HepG2 (cell line): ENCODE data around the gene ZNF556. TPM values are rescaled to one million over a fixed set of nuclear protein-coding genes. Genes with fewer than 3 reads are reported as not detected.

Experiments
- ARID5B ChIP-seq: IDR thresholded peaks from 2 replicates; pipeline ENCODE4 v1.4.0; 2020; ENCODE audit warnings: mild to moderate bottlenecking, missing genetic modification reagents
- ATF2 ChIP-seq: sonication (generic); formaldehyde crosslinking; IDR thresholded peaks from 2 replicates; pipeline ENCODE4 v1.4.0; 2020; ENCODE audit warnings: missing genetic modification reagents
- FOXO1 ChIP-seq: sonication (generic); formaldehyde crosslinking; IDR thresholded peaks from 2 replicates; pipeline ENCODE4 v1.4.0; 2020; ENCODE audit warnings: missing genetic modification reagents
- FOXP1 ChIP-seq, 2 experiments: fragments of 450-650 bp in 1 of 2; IDR thresholded peaks; 2 replicates each; pipeline ENCODE4 v1.6.1; 2017 to 2018; ENCODE audit warnings: antibody characterized with exemption in 1 of 2
- HNF4G ChIP-seq, 2 experiments: sonication (generic) in 1 of 2; formaldehyde crosslinking in 1 of 2; IDR thresholded peaks; 2 replicates each; pipeline versions ENCODE4 v1.4.0 to v1.6.1; 2011 to 2020; ENCODE audit warnings: borderline replicate concordance in 2 of 2, low read depth in 2 of 2, mild to moderate bottlenecking in 2 of 2, low read length in 1 of 2, missing genetic modification reagents in 1 of 2, moderate library complexity in 1 of 2
- MED8 ChIP-seq: sonication (generic); formaldehyde crosslinking; IDR thresholded peaks from 2 replicates; pipeline ENCODE4 v1.8.1; 2023; ENCODE audit warnings: mild to moderate bottlenecking, missing genetic modification reagents; ENCODE audit not compliant: insufficient replicate concordance
- SAP130 ChIP-seq: IDR thresholded peaks from 2 replicates; pipeline ENCODE4 v1.6.1; 2016; ENCODE audit warnings: low read depth
- SOX13 ChIP-seq, 3 experiments: fragments of 450-650 bp in 1 of 3; sonication (generic) in 1 of 3; formaldehyde crosslinking in 1 of 3; IDR thresholded peaks in 2 of 3; conservative IDR thresholded peaks in 1 of 3; 2 replicates each; pipeline versions ENCODE4 v1.5.0 to v1.6.1; 2016 to 2020; ENCODE audit warnings: antibody characterized with exemption in 1 of 3, mild to moderate bottlenecking in 1 of 3, missing compliant biosample characterization in 1 of 3, missing genetic modification reagents in 1 of 3, moderate library complexity in 1 of 3
- TEAD3 ChIP-seq: optimal IDR thresholded peaks from 2 replicates; pipeline ENCODE3; 2016; ENCODE audit warnings: borderline replicate concordance
- ZBTB42 ChIP-seq: sonication (generic); formaldehyde crosslinking; IDR thresholded peaks from 2 replicates; pipeline ENCODE4 v1.5.0; 2020; ENCODE audit warnings: mild to moderate bottlenecking, missing genetic modification reagents
- ZNF674 ChIP-seq: sonication (generic); formaldehyde crosslinking; IDR thresholded peaks from 2 replicates; pipeline ENCODE4 v1.5.0; 2020; ENCODE audit warnings: low read depth, mild to moderate bottlenecking, missing genetic modification reagents
- polyA plus RNA-seq, 8 experiments: library from polyadenylated mRNA; depleted of rRNA in 3 of 8; stranded (reverse) in 7 of 8; unstranded in 1 of 8; fragments of >200 nt; fragmentation: Illumina TruSeq in 4 of 8; extraction: Trizol in 4 of 8; gene quantifications; 2 replicates each; pipeline versions ENCODE4 v1.2.1 to v1.2.3, GENCODE V29; 2011 to 2016; ENCODE audit warnings: low read depth in 4 of 8, missing spikeins in 1 of 8, mixed read lengths in 1 of 8; ENCODE audit not compliant: insufficient read depth in 1 of 8
- total RNA-seq, 5 experiments: library from RNA; depleted of rRNA; stranded (reverse); fragments of >200 nt; fragmentation: Illumina TruSeq; extraction: Trizol; gene quantifications; 2 replicates each; pipeline ENCODE4 v1.2.3, GENCODE V29; 2016; ENCODE audit warnings: low read depth in 1 of 5
- TF ChIP-seq, protein P1 (sequence below): sonication (generic); formaldehyde crosslinking; conservative IDR thresholded peaks from 2 replicates; pipeline ENCODE4 v1.8.0; 2022; ENCODE audit warnings: mild to moderate bottlenecking, moderate library complexity, missing genetic modification reagents
- TF ChIP-seq, protein P2 (sequence below): sonication (generic); formaldehyde crosslinking; conservative IDR thresholded peaks from 2 replicates; pipeline ENCODE4 v1.4.0; 2020; ENCODE audit warnings: mild to moderate bottlenecking, missing genetic modification reagents, moderate library complexity

Gene ZNF556
- total and polyA plus RNA-seq, 2 of the 13 experiments (the other 11 are each of a cell fraction or from before 2014, with no cell fraction given): 4.2 to 28.6 TPM

GRCh38 chr19:2854849-2855248 is 12.3 kb upstream of the ZNF556 start (continued):
- TF ChIP-seq ARID5B (CRISPR knock-in tag) (peak; percentile 58), TEAD3 (CRISPR knock-in tag) (peak; percentile 26), FOXO1 (CRISPR knock-in tag) (0 out of 2 replicates have a peak, but pooled peaks have one; percentile 25), SAP130 (peak; percentile 49), FOXP1 (IDR thresholded peaks at IDR 0.05) (no peak), FOXP1 (CRISPR knock-in tag; IDR thresholded peaks at IDR 0.05) (0 out of 2 replicates have a peak, but pooled peaks have one; percentile 35), ATF2 (CRISPR knock-in tag) (no peak), ZBTB42 (CRISPR knock-in tag) (no peak), MED8 (CRISPR knock-in tag) (no peak), HNF4G (IDR thresholded peaks at IDR 0.05; ENCODE audit: borderline replicate concordance, low read depth, low read length) (peak; percentile 62), HNF4G (CRISPR knock-in tag; IDR thresholded peaks at IDR 0.05; ENCODE audit: borderline replicate concordance, low read depth) (no peak), SOX13 (IDR thresholded peaks at IDR 0.05) (no peak), SOX13 (CRISPR knock-in tag; conservative IDR thresholded peaks at IDR 0.05 in 1 of 2, IDR thresholded peaks at IDR 0.05 in 1 of 2) (0 out of 4 replicates have a peak, but pooled peaks of 1 of the 2 experiments have one; percentile 21), ZNF674 (no peak)
- TF ChIP-seq, protein P1, sequence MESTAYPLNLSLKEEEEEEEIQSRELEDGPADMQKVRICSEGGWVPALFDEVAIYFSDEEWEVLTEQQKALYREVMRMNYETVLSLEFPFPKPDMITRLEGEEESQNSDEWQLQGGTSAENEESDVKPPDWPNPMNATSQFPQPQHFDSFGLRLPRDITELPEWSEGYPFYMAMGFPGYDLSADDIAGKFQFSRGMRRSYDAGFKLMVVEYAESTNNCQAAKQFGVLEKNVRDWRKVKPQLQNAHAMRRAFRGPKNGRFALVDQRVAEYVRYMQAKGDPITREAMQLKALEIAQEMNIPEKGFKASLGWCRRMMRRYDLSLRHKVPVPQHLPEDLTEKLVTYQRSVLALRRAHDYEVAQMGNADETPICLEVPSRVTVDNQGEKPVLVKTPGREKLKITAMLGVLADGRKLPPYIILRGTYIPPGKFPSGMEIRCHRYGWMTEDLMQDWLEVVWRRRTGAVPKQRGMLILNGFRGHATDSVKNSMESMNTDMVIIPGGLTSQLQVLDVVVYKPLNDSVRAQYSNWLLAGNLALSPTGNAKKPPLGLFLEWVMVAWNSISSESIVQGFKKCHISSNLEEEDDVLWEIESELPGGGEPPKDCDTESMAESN (CRISPR knock-in tag): no peak
- TF ChIP-seq, protein P2, sequence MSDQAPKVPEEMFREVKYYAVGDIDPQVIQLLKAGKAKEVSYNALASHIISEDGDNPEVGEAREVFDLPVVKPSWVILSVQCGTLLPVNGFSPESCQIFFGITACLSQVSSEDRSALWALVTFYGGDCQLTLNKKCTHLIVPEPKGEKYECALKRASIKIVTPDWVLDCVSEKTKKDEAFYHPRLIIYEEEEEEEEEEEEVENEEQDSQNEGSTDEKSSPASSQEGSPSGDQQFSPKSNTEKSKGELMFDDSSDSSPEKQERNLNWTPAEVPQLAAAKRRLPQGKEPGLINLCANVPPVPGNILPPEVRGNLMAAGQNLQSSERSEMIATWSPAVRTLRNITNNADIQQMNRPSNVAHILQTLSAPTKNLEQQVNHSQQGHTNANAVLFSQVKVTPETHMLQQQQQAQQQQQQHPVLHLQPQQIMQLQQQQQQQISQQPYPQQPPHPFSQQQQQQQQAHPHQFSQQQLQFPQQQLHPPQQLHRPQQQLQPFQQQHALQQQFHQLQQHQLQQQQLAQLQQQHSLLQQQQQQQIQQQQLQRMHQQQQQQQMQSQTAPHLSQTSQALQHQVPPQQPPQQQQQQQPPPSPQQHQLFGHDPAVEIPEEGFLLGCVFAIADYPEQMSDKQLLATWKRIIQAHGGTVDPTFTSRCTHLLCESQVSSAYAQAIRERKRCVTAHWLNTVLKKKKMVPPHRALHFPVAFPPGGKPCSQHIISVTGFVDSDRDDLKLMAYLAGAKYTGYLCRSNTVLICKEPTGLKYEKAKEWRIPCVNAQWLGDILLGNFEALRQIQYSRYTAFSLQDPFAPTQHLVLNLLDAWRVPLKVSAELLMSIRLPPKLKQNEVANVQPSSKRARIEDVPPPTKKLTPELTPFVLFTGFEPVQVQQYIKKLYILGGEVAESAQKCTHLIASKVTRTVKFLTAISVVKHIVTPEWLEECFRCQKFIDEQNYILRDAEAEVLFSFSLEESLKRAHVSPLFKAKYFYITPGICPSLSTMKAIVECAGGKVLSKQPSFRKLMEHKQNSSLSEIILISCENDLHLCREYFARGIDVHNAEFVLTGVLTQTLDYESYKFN (CRISPR knock-in tag): peak; percentile 57
